ENCODE measurements around the gene NR2F6.
A peak's percentile ranks its signal among the peaks of the same experiment; 100 is the strongest.

NR2F6 gene

GRCh38 chr19:17240826-17241399 lies 4.8 kb downstream of the NR2F6 start:
- ATAC-seq, result no peak
- no peak for TF ChIP-seq RARB (CRISPR knock-in tag; IDR thresholded peaks at IDR 0.05)
- peak; percentile 99 for TF ChIP-seq ZFP3 (CRISPR knock-in tag; IDR thresholded peaks at IDR 0.05)

GRCh38 chr19:17240062-17240752 lies 5.5 kb downstream of the NR2F6 start:
- TF ChIP-seq SNAI2 (CRISPR knock-in tag; IDR thresholded peaks at IDR 0.05) (no peak), ZC3H10 (CRISPR knock-in tag; IDR thresholded peaks at IDR 0.05) (no peak), OSR1 (CRISPR knock-in tag; IDR thresholded peaks at IDR 0.05) (no peak), TOX (CRISPR knock-in tag; IDR thresholded peaks at IDR 0.05; ENCODE audit: borderline replicate concordance) (no peak), TSHZ2 (CRISPR knock-in tag; IDR thresholded peaks at IDR 0.05) (no peak)
- no peak for ATAC-seq

GRCh38 chr19:17237747-17238706 lies 7.7 kb downstream of the NR2F6 start:
- ATAC-seq, result no peak
- TF ChIP-seq PATZ1 (CRISPR knock-in tag; IDR thresholded peaks at IDR 0.05; ENCODE audit: borderline replicate concordance) (no peak), ZFP3 (CRISPR knock-in tag; IDR thresholded peaks at IDR 0.05) (no peak), ZC3H10 (CRISPR knock-in tag; IDR thresholded peaks at IDR 0.05) (no peak), ZNF70 (CRISPR knock-in tag; IDR thresholded peaks at IDR 0.05) (no peak), PPARA (CRISPR knock-in tag; IDR thresholded peaks at IDR 0.05; ENCODE audit: borderline replicate concordance) (no peak), POU6F1 (CRISPR knock-in tag; IDR thresholded peaks at IDR 0.05; ENCODE audit: borderline replicate concordance, low read depth) (no peak), CSRNP3 (CRISPR knock-in tag; IDR thresholded peaks at IDR 0.05) (no peak), ISL1 (CRISPR knock-in tag; IDR thresholded peaks at IDR 0.05) (no peak), ESRRG (CRISPR knock-in tag; IDR thresholded peaks at IDR 0.05) (no peak), OSR1 (CRISPR knock-in tag; IDR thresholded peaks at IDR 0.05) (no peak)

GRCh38 chr19:17236811-17237543 lies 8.7 kb downstream of the NR2F6 start:
- no peak for TF ChIP-seq POU6F1 (CRISPR knock-in tag; IDR thresholded peaks at IDR 0.05; ENCODE audit: borderline replicate concordance, low read depth)
- no peak for TF ChIP-seq ZC3H10 (CRISPR knock-in tag; IDR thresholded peaks at IDR 0.05)
- TF ChIP-seq BACH2 (CRISPR knock-in tag; IDR thresholded peaks at IDR 0.05; ENCODE audit: borderline replicate concordance), result no peak
- no peak for TF ChIP-seq ZNF565 (CRISPR knock-in tag; conservative IDR thresholded peaks at IDR 0.05; ENCODE audit: low read depth)
- no peak for TF ChIP-seq RARB (CRISPR knock-in tag; IDR thresholded peaks at IDR 0.05)
- no peak for TF ChIP-seq SNAI2 (CRISPR knock-in tag; IDR thresholded peaks at IDR 0.05)
- no peak for TF ChIP-seq ISL1 (CRISPR knock-in tag; IDR thresholded peaks at IDR 0.05)
- no peak for TF ChIP-seq OSR1 (CRISPR knock-in tag; IDR thresholded peaks at IDR 0.05)
- no peak for TF ChIP-seq GLIS3 (CRISPR knock-in tag; IDR thresholded peaks at IDR 0.05)
- TF ChIP-seq ZFP3 (CRISPR knock-in tag; IDR thresholded peaks at IDR 0.05), result no peak

More at GRCh38 chr19:17236811-17237543, 8.7 kb downstream of the NR2F6 start:
- no peak for ATAC-seq
